Brain microvascular endothelial cell (primary cell): ENCODE data around the gene RIBC2.
A peak's percentile ranks its signal among the peaks of the same experiment; 100 is the strongest.

Source experiments
- DNase-seq: peaks from one replicate; pipeline ENCODE4 v3.0.0-alpha.2; 2020
- H3K27ac ChIP-seq: fragments of 250-450 bp; sonication (Bioruptor Pico); 2 replicates; pipeline ENCODE4 v1.5.1; 2020; ENCODE audit warnings: mild to moderate bottlenecking, moderate library complexity
- H3K27me3 ChIP-seq: fragments of 250-450 bp; sonication (Bioruptor Pico); replicated peaks from 2 replicates; pipeline ENCODE4 v1.5.1; 2020; ENCODE audit warnings: mild to moderate bottlenecking
- H3K36me3 ChIP-seq: fragments of 250-450 bp; sonication (Bioruptor Pico); replicated peaks from 2 replicates; pipeline ENCODE4 v1.5.1; 2020; ENCODE audit warnings: mild to moderate bottlenecking
- H3K4me3 ChIP-seq: 2 replicates; pipeline ENCODE4 v1.5.1; 2011; ENCODE audit warnings: low read depth, mild to moderate bottlenecking, control low read depth, low read length, moderate library complexity
- in situ Hi-C: cut with HindIII; loops from 2 replicates; pipeline ENCODE4 v1.10.0; 2017; ENCODE audit warnings: low sequenced_read_pairs, low pct_ligation_motif_present
- TF ChIP-seq, protein P1 (sequence below): IDR thresholded peaks from 2 replicates; pipeline ENCODE4 v1.5.1; 2011; ENCODE audit warnings: low read depth, mild to moderate bottlenecking, moderate library complexity, low read length, control low read depth, inconsistent platforms; ENCODE audit errors: missing control alignments

RIBC2 gene

DNA sequence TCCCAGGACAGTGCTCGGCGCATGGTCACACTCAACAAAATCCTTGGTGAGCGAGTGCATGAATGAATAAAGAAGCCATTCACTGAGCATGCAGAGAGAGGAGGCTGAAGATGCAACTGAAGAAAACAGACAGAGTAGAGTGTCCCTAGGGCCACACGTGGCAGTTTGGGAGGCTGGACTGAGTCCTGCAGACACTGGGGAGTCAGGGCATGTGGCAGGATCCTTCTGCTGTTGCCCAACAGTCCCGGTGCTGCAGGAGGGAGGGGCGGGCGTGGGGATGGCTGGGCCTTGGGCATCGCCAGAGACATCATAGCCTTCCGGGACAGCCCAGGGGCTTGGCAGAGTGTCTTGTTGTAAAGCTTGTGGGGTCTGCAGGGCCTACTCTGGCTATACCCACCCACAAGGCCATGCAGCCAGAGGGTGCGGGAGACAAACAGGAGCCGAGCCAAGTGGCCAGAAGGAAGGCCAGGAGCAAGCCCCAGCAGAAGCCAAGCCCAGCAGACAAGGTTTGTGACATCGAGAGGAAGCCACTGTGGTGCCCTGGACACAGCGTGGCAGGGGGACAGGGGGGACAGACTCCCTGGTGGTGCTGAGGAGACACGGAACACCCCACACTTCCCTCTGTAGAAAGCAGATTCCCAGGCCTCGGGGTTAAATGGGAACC, 62.5 kb downstream of the RIBC2 start:
- in situ Hi-C loops = no loop called here
- no peak for DNase-seq
- no peaks in the 10 kb centered on the region for H3K27me3 ChIP-seq
- H3K4me3 ChIP-seq = no peak overlapping the region
- TF ChIP-seq, protein P1, sequence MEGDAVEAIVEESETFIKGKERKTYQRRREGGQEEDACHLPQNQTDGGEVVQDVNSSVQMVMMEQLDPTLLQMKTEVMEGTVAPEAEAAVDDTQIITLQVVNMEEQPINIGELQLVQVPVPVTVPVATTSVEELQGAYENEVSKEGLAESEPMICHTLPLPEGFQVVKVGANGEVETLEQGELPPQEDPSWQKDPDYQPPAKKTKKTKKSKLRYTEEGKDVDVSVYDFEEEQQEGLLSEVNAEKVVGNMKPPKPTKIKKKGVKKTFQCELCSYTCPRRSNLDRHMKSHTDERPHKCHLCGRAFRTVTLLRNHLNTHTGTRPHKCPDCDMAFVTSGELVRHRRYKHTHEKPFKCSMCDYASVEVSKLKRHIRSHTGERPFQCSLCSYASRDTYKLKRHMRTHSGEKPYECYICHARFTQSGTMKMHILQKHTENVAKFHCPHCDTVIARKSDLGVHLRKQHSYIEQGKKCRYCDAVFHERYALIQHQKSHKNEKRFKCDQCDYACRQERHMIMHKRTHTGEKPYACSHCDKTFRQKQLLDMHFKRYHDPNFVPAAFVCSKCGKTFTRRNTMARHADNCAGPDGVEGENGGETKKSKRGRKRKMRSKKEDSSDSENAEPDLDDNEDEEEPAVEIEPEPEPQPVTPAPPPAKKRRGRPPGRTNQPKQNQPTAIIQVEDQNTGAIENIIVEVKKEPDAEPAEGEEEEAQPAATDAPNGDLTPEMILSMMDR = no peak
- H3K27ac ChIP-seq = no peak overlapping the region
- H3K36me3 ChIP-seq = no peaks in the 10 kb centered on the region

DNA sequence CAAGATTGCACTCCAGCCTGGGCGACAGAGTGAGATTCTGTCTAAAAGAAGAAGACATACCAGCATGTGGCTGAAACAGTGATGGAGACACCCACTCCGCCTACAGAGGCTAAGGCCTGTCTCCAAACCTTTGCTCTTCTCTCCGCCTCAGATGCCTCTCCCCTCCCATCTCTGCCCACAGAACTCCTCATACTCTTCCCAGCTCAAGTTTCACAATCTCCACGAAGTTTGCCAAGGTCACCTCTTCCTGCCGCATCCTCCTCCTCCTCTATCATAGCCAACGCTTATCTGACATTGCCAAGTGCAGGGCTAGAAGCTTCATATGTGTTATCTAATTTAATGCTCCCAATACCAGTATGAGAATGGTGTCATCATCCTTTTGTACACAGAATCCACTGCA, 63.3 kb downstream of the RIBC2 start:
- Histone ChIP-seq H3K4me3 (no peak overlapping the region), H3K27ac (no peak overlapping the region), H3K27me3 (no peaks in the 10 kb centered on the region), H3K36me3 (no peaks in the 10 kb centered on the region)
- no peak for DNase-seq
- in situ Hi-C loops = no loop called here
- TF ChIP-seq, protein P1 = no peak

DNA sequence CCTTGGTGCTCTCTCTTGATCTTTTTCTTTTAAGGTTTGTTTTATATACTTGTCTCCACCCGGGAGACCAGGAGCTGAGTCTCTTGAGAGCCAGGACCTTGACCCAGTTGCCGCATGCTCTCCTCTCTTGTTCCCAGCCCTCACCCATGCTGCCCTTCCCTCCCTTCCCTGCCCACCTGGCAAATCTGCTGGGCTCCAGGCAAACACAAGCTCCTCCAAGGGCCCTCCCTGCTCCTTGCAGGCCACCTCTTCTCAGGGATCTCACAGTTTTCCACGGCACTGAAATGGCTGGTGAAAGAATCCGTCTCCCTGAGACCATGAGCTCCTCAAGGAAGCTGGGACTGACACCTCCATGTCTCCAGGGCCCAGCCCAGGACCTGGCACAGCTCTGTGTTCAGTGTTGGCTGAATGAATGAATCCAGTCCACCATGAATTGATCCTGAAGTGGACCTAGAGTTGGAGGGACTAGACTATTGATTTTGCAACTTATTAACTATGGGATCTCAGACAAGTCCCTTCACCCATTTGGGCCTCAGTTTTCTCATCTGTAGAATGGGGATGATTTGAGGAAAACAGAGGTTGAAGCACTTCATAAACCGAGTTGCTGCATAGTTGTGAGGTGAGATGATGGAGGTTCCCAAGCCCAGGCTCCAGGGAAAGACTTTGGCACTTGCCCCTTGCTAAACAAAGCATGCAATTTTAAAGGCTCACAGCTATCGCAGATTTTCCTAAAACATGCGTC, 64.0 kb downstream of the RIBC2 start:
- H3K27me3 ChIP-seq = no peaks in the 10 kb centered on the region
- TF ChIP-seq, protein P1 = no peak
- in situ Hi-C loops = no loop called here
- no peaks in the 10 kb centered on the region for H3K36me3 ChIP-seq
- no peak overlapping the region for H3K4me3 ChIP-seq
- DNase-seq = no peak
- H3K27ac ChIP-seq = peak overlapping the region; percentile 36

DNA sequence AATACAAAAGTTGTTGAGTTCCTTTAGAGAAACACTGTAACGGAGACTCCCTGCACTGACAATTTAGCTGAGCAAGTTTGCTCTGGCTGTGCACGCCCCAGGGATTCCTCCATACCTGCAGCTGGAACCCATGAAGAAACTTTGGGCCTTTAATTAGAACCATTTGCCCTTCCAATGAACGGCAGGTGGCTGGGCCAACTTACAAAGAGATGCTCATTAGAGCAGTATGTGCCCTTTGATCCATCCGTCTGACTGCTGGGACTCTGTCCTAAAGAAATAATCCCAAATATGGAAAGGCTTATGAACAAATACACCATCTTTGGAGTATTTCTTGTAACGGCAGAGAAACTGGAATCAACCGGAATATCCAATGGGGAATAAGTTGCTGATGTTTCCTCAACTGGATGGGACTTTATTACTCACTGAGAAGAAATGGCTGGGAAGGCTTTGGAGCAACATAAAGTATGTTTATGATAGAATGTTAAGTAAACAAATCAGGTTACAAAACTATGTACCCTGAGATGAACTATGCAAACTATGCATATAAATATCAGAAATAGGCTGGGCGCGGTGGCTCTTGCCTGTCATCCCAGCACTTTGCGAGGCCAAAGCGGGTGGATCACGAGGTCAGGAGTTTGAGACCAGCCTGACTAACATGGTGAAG, 64.7 kb downstream of the RIBC2 start:
- in situ Hi-C loops = no loop called here
- DNase-seq = peak; percentile 84

DNA sequence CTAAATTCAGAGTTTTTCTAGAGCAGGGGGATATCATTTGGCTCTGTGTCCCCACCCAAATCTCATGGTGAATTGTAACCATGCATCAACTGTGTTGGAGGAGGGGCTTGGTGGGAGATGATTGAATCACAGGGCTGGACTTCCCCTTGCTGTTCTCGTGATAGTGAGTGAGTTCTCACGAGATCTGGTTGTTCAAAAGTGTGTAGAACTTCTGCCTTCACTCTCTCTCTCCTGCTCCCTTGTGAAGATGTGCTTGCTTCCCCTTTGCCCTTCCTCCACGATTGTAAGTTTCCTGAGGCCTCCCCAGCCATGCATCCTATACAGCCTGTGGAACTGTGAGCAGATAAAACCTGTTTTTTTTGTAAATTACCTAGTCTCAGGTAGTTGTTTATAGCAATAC, 67.2 kb downstream of the RIBC2 start:
- no peak overlapping the region for H3K4me3 ChIP-seq
- in situ Hi-C loops = no loop called here
- H3K36me3 ChIP-seq = no peaks in the 10 kb centered on the region
- no peak overlapping the region for H3K27ac ChIP-seq
- H3K27me3 ChIP-seq = no peaks in the 10 kb centered on the region
- TF ChIP-seq, protein P1 = no peak
- DNase-seq = no peak

More for the DNA sequence above, 64.7 kb downstream of the RIBC2 start:
- H3K4me3 ChIP-seq = no peak overlapping the region
- TF ChIP-seq, protein P1 = no peak
- peak overlapping the region; percentile 61 for H3K27ac ChIP-seq
- H3K27me3 ChIP-seq = no peaks in the 10 kb centered on the region
- H3K36me3 ChIP-seq = no peaks in the 10 kb centered on the region
